ENCODE results near the gene ADAM8.

DNA sequence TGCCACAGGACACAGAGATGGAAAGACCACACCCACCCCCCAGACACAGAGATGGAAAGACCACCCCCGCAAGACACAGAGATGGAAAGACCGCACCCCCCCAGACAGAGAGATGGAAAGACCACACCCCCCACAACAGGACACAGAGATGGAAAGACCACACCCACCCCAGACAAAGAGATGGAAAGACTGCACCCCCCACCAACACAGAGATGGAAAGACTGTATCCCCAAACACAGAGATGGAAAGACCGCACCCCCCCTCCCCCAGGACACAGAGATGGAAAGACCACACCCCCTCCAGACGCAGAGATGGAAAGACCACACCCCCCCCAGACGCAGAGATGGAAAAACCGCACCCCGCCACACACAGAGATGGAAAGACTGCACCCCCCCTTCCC is 40.1 kb upstream of the ADAM8 start:
- TF ChIP-seq, protein P1, sequence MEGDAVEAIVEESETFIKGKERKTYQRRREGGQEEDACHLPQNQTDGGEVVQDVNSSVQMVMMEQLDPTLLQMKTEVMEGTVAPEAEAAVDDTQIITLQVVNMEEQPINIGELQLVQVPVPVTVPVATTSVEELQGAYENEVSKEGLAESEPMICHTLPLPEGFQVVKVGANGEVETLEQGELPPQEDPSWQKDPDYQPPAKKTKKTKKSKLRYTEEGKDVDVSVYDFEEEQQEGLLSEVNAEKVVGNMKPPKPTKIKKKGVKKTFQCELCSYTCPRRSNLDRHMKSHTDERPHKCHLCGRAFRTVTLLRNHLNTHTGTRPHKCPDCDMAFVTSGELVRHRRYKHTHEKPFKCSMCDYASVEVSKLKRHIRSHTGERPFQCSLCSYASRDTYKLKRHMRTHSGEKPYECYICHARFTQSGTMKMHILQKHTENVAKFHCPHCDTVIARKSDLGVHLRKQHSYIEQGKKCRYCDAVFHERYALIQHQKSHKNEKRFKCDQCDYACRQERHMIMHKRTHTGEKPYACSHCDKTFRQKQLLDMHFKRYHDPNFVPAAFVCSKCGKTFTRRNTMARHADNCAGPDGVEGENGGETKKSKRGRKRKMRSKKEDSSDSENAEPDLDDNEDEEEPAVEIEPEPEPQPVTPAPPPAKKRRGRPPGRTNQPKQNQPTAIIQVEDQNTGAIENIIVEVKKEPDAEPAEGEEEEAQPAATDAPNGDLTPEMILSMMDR (IDR thresholded peaks at IDR 0.05; ENCODE audit: poor library complexity, severe bottlenecking), result no peak
- TF ChIP-seq EZH2 (IDR thresholded peaks at IDR 0.05; ENCODE audit: borderline replicate concordance, insufficient read depth, low read length, poor library complexity, severe bottlenecking) (no peak), EP300 (conservative IDR thresholded peaks at IDR 0.05; ENCODE audit: poor library complexity, severe bottlenecking) (no peak), SMC3 (conservative IDR thresholded peaks at IDR 0.05; ENCODE audit: poor library complexity) (no peak), RAD21 (conservative IDR thresholded peaks at IDR 0.05) (no peak), POLR2AphosphoS5 (IDR thresholded peaks at IDR 0.05) (no peak), TAF1 (IDR thresholded peaks at IDR 0.05; ENCODE audit: low read depth) (no peak), MXI1 (conservative IDR thresholded peaks at IDR 0.05; ENCODE audit: poor library complexity, severe bottlenecking) (no peak)
